ENCODE results near the gene CTLA4. TPM values are rescaled to one million over a fixed set of nuclear protein-coding genes. Genes with fewer than 3 reads are reported as not detected.

Gene CTLA4
- total and polyA plus RNA-seq, 8 donors, result 0.16 to 0.25 (median 0.17) TPM; not detected in 5

- no peaks in the 10 kb centered on the region for H3K9me3 ChIP-seq
Observed at GRCh38 chr2:203890733-203891132, 23.2 kb downstream of the CTLA4 start.

GRCh38 chr2:203891474-203891873 is 23.9 kb downstream of the CTLA4 start:
- H3K4me1 ChIP-seq, result peaks cover 0 to 6% (median 0%) of the 10 kb centered on the region in 3 donors
- DNase-seq, result no peak
- intact Hi-C loops (cut with DNase I), result no loop called here
- FAIRE-seq, result no peak
- ATAC-seq, result peak in 2 of 4 donors; percentile 47 to 63
- H3K36me3 ChIP-seq, result no peaks in the 10 kb centered on the region
- no peaks in the 10 kb centered on the region for H3K9me3 ChIP-seq
- TF ChIP-seq CTCF (IDR thresholded peaks at IDR 0.05), result no peak
- H3K4me3 ChIP-seq, result no peak overlapping the region
- H3K27ac ChIP-seq, result no peak overlapping the region
- WGBS, 2 donors, result 90 to 95% methylated on average over 2 of the region's 2 CpGs
- no peaks in the 10 kb centered on the region for H3K27me3 ChIP-seq

More at GRCh38 chr2:203890733-203891132, 23.2 kb downstream of the CTLA4 start:
- no peak for DNase-seq
- peaks cover 0 to 6% (median 0%) of the 10 kb centered on the region in 3 donors for H3K4me1 ChIP-seq
- H3K4me3 ChIP-seq, result no peak overlapping the region
- no peaks in the 10 kb centered on the region for H3K36me3 ChIP-seq
- no peaks in the 10 kb centered on the region for H3K27me3 ChIP-seq
- WGBS, 2 donors, result 95 to 100% methylated on average over 1 of the region's 1 CpG
- no peak for ATAC-seq
- intact Hi-C loops (cut with DNase I), result no loop called here
- no peak for FAIRE-seq
- no peak for TF ChIP-seq CTCF (IDR thresholded peaks at IDR 0.05)
- no peak overlapping the region for H3K27ac ChIP-seq

- intact Hi-C loops (cut with DNase I), result no loop called here
- H3K27ac ChIP-seq, result no peak overlapping the region
Observed at GRCh38 chr2:203892207-203892606, 24.6 kb downstream of the CTLA4 start.

GRCh38 chr2:203893401-203893800 is 25.8 kb downstream of the CTLA4 start:
- DNase-seq, result no peak
- H3K27me3 ChIP-seq, result no peaks in the 10 kb centered on the region
- FAIRE-seq, result no peak

More at GRCh38 chr2:203892207-203892606, 24.6 kb downstream of the CTLA4 start:
- TF ChIP-seq CTCF (IDR thresholded peaks at IDR 0.05), result no peak
- H3K27me3 ChIP-seq, result no peaks in the 10 kb centered on the region
- 79% methylated on average over 4 of the region's 4 CpGs for WGBS, 2 donors
- H3K4me3 ChIP-seq, result no peak overlapping the region
- H3K36me3 ChIP-seq, result no peaks in the 10 kb centered on the region
- H3K4me1 ChIP-seq, result peaks cover 0 to 6% (median 0%) of the 10 kb centered on the region in 3 donors
- ATAC-seq (no peak), FAIRE-seq (no peak), DNase-seq (no peak)
- no peaks in the 10 kb centered on the region for H3K9me3 ChIP-seq

More at GRCh38 chr2:203893401-203893800, 25.8 kb downstream of the CTLA4 start:
- Histone ChIP-seq H3K9me3 (no peaks in the 10 kb centered on the region), H3K36me3 (no peaks in the 10 kb centered on the region), H3K27ac (no peak overlapping the region), H3K4me1 (no peaks in the 10 kb centered on the region), H3K4me3 (no peak overlapping the region)
- TF ChIP-seq CTCF (IDR thresholded peaks at IDR 0.05), result no peak
- intact Hi-C loops (cut with DNase I), result no loop called here
- no peak for ATAC-seq
